HepG2 (cell line): ENCODE data around the gene SERPINB10. TPM values are rescaled to one million over a fixed set of nuclear protein-coding genes. Genes with fewer than 3 reads are reported as not detected.

Experiments
- ASH2L ChIP-seq: fragments of 300-600, 200-600 bp; sonication (generic); IDR thresholded peaks from 2 replicates; pipeline ENCODE4 v1.7.0; 2017; ENCODE audit warnings: low read depth, mild to moderate bottlenecking, moderate library complexity, mixed read lengths, low read length; ENCODE audit not compliant: insufficient read length
- ELF3 ChIP-seq: IDR thresholded peaks from 2 replicates; pipeline ENCODE4 v1.6.1; 2016; ENCODE audit warnings: missing genetic modification reagents, missing compliant biosample characterization
- EP300 ChIP-seq, 3 experiments: sonication (generic) in 1 of 3; formaldehyde crosslinking in 1 of 3; IDR thresholded peaks; 2 replicates each; pipeline versions ENCODE4 v1.5.1 to v1.6.1; 2011 to 2020; ENCODE audit warnings: low read depth in 2 of 3, low read length in 2 of 3, borderline replicate concordance in 1 of 3, improper control_type of control experiment in 1 of 3, mild to moderate bottlenecking in 1 of 3, missing genetic modification reagents in 1 of 3, moderate library complexity in 1 of 3
- FOSL2 ChIP-seq: sonication (generic); formaldehyde crosslinking; IDR thresholded peaks from 2 replicates; pipeline ENCODE4 v1.4.0; 2020; ENCODE audit warnings: missing genetic modification reagents
- GATA4 ChIP-seq: sonication (generic); IDR thresholded peaks from 2 replicates; pipeline ENCODE4 v1.6.1; 2016; ENCODE audit warnings: antibody characterized with exemption, low read depth, borderline replicate concordance
- IRF1 ChIP-seq: sonication (generic); formaldehyde crosslinking; IDR thresholded peaks from 2 replicates; pipeline ENCODE4 v1.4.0; 2020; ENCODE audit warnings: low read depth, mild to moderate bottlenecking, missing genetic modification reagents
- MAFG ChIP-seq: sonication (generic); formaldehyde crosslinking; IDR thresholded peaks from 2 replicates; pipeline ENCODE4 v1.5.1; 2020; ENCODE audit warnings: mild to moderate bottlenecking, missing genetic modification reagents
- MED1 ChIP-seq: sonication (generic); formaldehyde crosslinking; IDR thresholded peaks from 2 replicates; pipeline ENCODE4 v1.4.0; 2020; ENCODE audit warnings: missing genetic modification reagents
- MXD3 ChIP-seq: IDR thresholded peaks from 2 replicates; pipeline ENCODE4 v1.6.1; 2016; ENCODE audit warnings: mild to moderate bottlenecking, missing biosample characterization, missing genetic modification reagents
- MYNN ChIP-seq: sonication (generic); formaldehyde crosslinking; IDR thresholded peaks from 2 replicates; pipeline ENCODE4 v1.4.0; 2020; ENCODE audit warnings: mild to moderate bottlenecking, low read depth, missing genetic modification reagents
- NKX3-1 ChIP-seq: sonication (generic); formaldehyde crosslinking; IDR thresholded peaks from 2 replicates; pipeline ENCODE4 v1.5.0; 2020; ENCODE audit warnings: missing genetic modification reagents
- NR3C1 ChIP-seq: sonication (generic); formaldehyde crosslinking; IDR thresholded peaks from 2 replicates; pipeline ENCODE4 v1.4.0; 2020; ENCODE audit warnings: missing genetic modification reagents
- RAD21 ChIP-seq: fragments of 450-650 bp; formaldehyde crosslinking; IDR thresholded peaks from 2 replicates; pipeline ENCODE4 v1.5.0; 2020; ENCODE audit warnings: mild to moderate bottlenecking
- RXRA ChIP-seq: sonication (generic); formaldehyde crosslinking; IDR thresholded peaks from 2 replicates; pipeline ENCODE4 v1.5.1; 2020; ENCODE audit warnings: missing genetic modification reagents
- TBP ChIP-seq: sonication (generic); formaldehyde crosslinking; IDR thresholded peaks from 2 replicates; pipeline ENCODE4 v1.5.0; 2020; ENCODE audit warnings: missing genetic modification reagents
- ZNF205 ChIP-seq: IDR thresholded peaks from 2 replicates; pipeline ENCODE4 v1.6.1; 2018; ENCODE audit warnings: missing biosample characterization, missing genetic modification reagents
- ZNF512 ChIP-seq: sonication (generic); formaldehyde crosslinking; IDR thresholded peaks from 2 replicates; pipeline ENCODE4 v1.4.0; 2020; ENCODE audit warnings: mild to moderate bottlenecking, missing genetic modification reagents
- ZNF629 ChIP-seq: sonication (generic); formaldehyde crosslinking; conservative IDR thresholded peaks from 2 replicates; pipeline ENCODE4 v1.5.0; 2020; ENCODE audit warnings: missing genetic modification reagents
- ZNF768 ChIP-seq: sonication (generic); formaldehyde crosslinking; IDR thresholded peaks from 2 replicates; pipeline ENCODE4 v1.4.0; 2020; ENCODE audit warnings: missing genetic modification reagents
- polyA plus RNA-seq, 8 experiments: library from polyadenylated mRNA; depleted of rRNA in 3 of 8; stranded (reverse) in 7 of 8; unstranded in 1 of 8; fragments of >200 nt; fragmentation: Illumina TruSeq in 4 of 8; extraction: Trizol in 4 of 8; gene quantifications; 2 replicates each; pipeline versions ENCODE4 v1.2.1 to v1.2.3, GENCODE V29; 2011 to 2016; ENCODE audit warnings: low read depth in 4 of 8, missing spikeins in 1 of 8, mixed read lengths in 1 of 8; ENCODE audit not compliant: insufficient read depth in 1 of 8
- total RNA-seq, 5 experiments: library from RNA; depleted of rRNA; stranded (reverse); fragments of >200 nt; fragmentation: Illumina TruSeq; extraction: Trizol; gene quantifications; 2 replicates each; pipeline ENCODE4 v1.2.3, GENCODE V29; 2016; ENCODE audit warnings: low read depth in 1 of 5
- TF ChIP-seq, protein P1 (sequence below): sonication (generic); formaldehyde crosslinking; IDR thresholded peaks from 2 replicates; pipeline ENCODE4 v1.4.0; 2020; ENCODE audit warnings: missing genetic modification reagents
- TF ChIP-seq, protein P2 (sequence below): sonication (generic); formaldehyde crosslinking; IDR thresholded peaks from 2 replicates; pipeline ENCODE4 v1.5.1; 2020; ENCODE audit warnings: mild to moderate bottlenecking, missing genetic modification reagents, borderline replicate concordance

Gene SERPINB10
- total and polyA plus RNA-seq, 2 of the 13 experiments (the other 11 are each of a cell fraction or from before 2014, with no cell fraction given), result not detected

DNA sequence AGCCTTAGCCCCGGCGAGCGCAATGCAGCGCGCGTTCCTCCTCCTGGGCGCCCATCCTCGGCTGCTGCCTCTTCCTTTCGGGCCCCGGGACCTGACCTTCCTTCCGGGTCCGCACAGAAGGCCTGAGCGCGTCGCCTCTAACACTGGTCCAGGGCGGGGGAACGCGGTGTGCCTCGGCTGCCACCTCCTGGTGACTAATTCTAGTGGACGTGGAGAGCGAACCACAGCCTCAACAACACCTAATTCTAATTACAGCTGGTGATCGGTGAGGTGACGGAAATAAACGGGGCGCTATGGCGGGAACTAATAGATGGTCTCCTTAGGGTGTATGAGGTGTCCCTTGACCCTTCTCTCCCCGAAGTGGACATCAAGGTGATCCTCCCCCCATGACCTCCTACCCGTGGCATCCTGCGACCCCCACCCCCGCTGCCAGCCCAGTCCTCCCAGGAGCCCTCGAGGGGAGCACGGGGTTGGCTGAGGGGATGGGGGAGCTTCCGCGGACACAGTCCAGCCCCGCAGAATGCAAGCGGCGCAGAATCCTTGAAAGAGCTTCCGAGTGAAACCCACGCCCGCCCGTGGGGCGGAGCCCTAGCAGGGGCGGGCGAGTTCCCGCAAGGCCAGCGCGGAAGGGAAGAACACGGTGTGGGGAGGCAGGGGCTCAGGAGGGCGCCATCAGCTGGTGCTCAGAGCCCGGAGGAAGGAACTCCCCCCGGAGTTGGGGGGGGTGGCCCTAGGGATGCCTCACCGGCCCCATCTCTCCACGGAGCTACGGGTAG is 28.6 kb downstream of the SERPINB10 start (continued):
- TF ChIP-seq ZNF512, result no peak
- no peak for TF ChIP-seq NR3C1
- TF ChIP-seq RXRA (CRISPR knock-in tag), result no peak
- TF ChIP-seq ELF3 (CRISPR knock-in tag), result peak; percentile 62
- TF ChIP-seq FOSL2, result 0 out of 2 replicates have a peak, but pooled peaks have one; percentile 17
- TF ChIP-seq TBP (CRISPR knock-in tag), result no peak
- TF ChIP-seq EP300 (IDR thresholded peaks at IDR 0.05; ENCODE audit: low read depth in 2 of 2, low read length in 2 of 2), result no peak
- TF ChIP-seq EP300 (CRISPR knock-in tag; IDR thresholded peaks at IDR 0.05; ENCODE audit: borderline replicate concordance), result no peak
- no peak for TF ChIP-seq ZNF629
- no peak for TF ChIP-seq ASH2L
- peak; percentile 69 for TF ChIP-seq RAD21 (CRISPR knock-in tag)
- TF ChIP-seq, protein P1, sequence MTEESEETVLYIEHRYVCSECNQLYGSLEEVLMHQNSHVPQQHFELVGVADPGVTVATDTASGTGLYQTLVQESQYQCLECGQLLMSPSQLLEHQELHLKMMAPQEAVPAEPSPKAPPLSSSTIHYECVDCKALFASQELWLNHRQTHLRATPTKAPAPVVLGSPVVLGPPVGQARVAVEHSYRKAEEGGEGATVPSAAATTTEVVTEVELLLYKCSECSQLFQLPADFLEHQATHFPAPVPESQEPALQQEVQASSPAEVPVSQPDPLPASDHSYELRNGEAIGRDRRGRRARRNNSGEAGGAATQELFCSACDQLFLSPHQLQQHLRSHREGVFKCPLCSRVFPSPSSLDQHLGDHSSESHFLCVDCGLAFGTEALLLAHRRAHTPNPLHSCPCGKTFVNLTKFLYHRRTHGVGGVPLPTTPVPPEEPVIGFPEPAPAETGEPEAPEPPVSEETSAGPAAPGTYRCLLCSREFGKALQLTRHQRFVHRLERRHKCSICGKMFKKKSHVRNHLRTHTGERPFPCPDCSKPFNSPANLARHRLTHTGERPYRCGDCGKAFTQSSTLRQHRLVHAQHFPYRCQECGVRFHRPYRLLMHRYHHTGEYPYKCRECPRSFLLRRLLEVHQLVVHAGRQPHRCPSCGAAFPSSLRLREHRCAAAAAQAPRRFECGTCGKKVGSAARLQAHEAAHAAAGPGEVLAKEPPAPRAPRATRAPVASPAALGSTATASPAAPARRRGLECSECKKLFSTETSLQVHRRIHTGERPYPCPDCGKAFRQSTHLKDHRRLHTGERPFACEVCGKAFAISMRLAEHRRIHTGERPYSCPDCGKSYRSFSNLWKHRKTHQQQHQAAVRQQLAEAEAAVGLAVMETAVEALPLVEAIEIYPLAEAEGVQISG (CRISPR knock-in tag), result peak; percentile 73
- TF ChIP-seq ZNF205 (CRISPR knock-in tag), result no peak
- no peak for TF ChIP-seq MYNN (CRISPR knock-in tag)
- TF ChIP-seq IRF1 (CRISPR knock-in tag), result no peak
- no peak for TF ChIP-seq MAFG (CRISPR knock-in tag)
- no peak for TF ChIP-seq MED1 (CRISPR knock-in tag)
- no peak for TF ChIP-seq NKX3-1 (CRISPR knock-in tag)
- TF ChIP-seq GATA4, result no peak
- no peak for TF ChIP-seq ZNF768 (CRISPR knock-in tag)
- no peak for TF ChIP-seq MXD3 (CRISPR knock-in tag)
- TF ChIP-seq, protein P2, sequence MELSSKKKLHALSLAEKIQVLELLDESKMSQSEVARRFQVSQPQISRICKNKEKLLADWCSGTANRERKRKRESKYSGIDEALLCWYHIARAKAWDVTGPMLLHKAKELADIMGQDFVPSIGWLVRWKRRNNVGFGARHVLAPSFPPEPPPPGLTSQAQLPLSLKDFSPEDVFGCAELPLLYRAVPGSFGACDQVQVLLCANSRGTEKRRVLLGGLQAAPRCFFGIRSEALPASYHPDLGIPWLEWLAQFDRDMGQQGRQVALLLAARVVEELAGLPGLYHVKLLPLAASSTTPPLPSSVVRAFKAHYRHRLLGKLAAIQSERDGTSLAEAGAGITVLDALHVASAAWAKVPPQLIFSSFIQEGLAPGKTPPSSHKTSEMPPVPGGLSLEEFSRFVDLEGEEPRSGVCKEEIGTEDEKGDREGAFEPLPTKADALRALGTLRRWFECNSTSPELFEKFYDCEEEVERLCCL (CRISPR knock-in tag), result no peak
